Measurements from ENCODE around the gene FAM43A. TPM values are rescaled to one million over a fixed set of nuclear protein-coding genes. Genes with fewer than 3 reads are reported as not detected.

FAM43A gene
- total and polyA plus RNA-seq, 9 of the 15 experiments (the other 6 are each of a cell fraction or from before 2014, with no cell fraction given), result 0.03 to 1.2 (median 0.21) TPM

DNA sequence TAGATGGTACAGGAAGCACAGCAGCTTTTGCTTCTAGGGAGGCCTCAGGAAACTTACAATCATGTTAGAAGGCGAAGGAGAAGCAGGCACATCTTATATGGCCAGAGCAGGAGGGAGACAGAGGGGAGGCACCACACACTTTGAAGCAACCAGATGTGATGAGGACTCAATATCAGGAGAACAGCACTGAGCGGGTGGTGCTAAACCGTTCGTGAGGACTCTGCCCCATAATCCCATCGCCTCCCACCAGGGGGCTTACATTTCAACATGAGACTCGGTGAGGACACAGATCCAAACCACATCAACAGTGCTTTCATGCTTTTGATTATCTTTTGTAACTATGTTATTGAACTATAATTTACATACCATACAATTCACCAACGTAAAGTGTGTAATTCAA lies 44.9 kb upstream of the FAM43A start:
- intact Hi-C loops (cut with micrococcal nuclease), result no loop called here
- Histone ChIP-seq H3K27me3 (ENCODE audit: control insufficient read depth in 2 of 2, insufficient read depth in 2 of 2, low read length in 2 of 2) (no peaks in the 10 kb centered on the region), H4K20me1 (replicated peaks; ENCODE audit: control insufficient read depth, insufficient read depth, low read length) (no peaks in the 10 kb centered on the region), H3K9ac (ENCODE audit: insufficient read depth in 1 of 2, low read depth in 2 of 2, low read length in 2 of 2) (no peak overlapping the region), H3K9me1 (ENCODE audit: control insufficient read depth, insufficient read depth, low read length) (no peaks in the 10 kb centered on the region), H3K36me3 (ENCODE audit: control insufficient read depth, insufficient read depth, low read length) (peaks cover 58% of the 10 kb centered on the region), H3K27ac (ENCODE audit: extremely low read depth, low read depth, low read length) (no peak overlapping the region), H3K4me3 (no peak overlapping the region), H3K79me2 (ENCODE audit: control insufficient read depth, insufficient read depth, low read length) (no peaks in the 10 kb centered on the region), H3K4me2 (ENCODE audit: insufficient read depth, low read length) (no peak overlapping the region), H3K4me1 (replicated peaks in 1 of 2; ENCODE audit: control insufficient read depth in 2 of 2, insufficient read depth in 2 of 2, low read length in 2 of 2) (no peaks in the 10 kb centered on the region; a peak in 1 of 5 replicates), H3K9me3 (replicated peaks; ENCODE audit: control insufficient read depth, insufficient read depth, low read depth, low read length) (no peaks in the 10 kb centered on the region), H2AFZ (ENCODE audit: low read depth, low read length) (no peak overlapping the region)
- POLR2A ChIA-PET, result no interaction called here
- TF ChIP-seq NFE2 (IDR thresholded peaks at IDR 0.05; ENCODE audit: low read depth) (no peak), TSC22D4 (tag; IDR thresholded peaks at IDR 0.05) (no peak), POU5F1 (IDR thresholded peaks at IDR 0.05; ENCODE audit: borderline replicate concordance, low read depth, low read length, partially characterized antibody) (no peak), GABPB1 (CRISPR knock-in tag; IDR thresholded peaks at IDR 0.05) (no peak), ZSCAN29 (IDR thresholded peaks at IDR 0.05) (no peak), PRMT5 (CRISPR knock-in tag; IDR thresholded peaks at IDR 0.05) (no peak)
- TF ChIP-seq, protein P1, sequence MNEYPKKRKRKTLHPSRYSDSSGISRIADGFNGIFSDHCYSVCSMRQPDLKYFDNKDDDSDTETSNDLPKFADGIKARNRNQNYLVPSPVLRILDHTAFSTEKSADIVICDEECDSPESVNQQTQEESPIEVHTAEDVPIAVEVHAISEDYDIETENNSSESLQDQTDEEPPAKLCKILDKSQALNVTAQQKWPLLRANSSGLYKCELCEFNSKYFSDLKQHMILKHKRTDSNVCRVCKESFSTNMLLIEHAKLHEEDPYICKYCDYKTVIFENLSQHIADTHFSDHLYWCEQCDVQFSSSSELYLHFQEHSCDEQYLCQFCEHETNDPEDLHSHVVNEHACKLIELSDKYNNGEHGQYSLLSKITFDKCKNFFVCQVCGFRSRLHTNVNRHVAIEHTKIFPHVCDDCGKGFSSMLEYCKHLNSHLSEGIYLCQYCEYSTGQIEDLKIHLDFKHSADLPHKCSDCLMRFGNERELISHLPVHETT (CRISPR knock-in tag; conservative IDR thresholded peaks at IDR 0.05 in 1 of 2, IDR thresholded peaks at IDR 0.05 in 1 of 2), result no peak
- TF ChIP-seq, protein P2, sequence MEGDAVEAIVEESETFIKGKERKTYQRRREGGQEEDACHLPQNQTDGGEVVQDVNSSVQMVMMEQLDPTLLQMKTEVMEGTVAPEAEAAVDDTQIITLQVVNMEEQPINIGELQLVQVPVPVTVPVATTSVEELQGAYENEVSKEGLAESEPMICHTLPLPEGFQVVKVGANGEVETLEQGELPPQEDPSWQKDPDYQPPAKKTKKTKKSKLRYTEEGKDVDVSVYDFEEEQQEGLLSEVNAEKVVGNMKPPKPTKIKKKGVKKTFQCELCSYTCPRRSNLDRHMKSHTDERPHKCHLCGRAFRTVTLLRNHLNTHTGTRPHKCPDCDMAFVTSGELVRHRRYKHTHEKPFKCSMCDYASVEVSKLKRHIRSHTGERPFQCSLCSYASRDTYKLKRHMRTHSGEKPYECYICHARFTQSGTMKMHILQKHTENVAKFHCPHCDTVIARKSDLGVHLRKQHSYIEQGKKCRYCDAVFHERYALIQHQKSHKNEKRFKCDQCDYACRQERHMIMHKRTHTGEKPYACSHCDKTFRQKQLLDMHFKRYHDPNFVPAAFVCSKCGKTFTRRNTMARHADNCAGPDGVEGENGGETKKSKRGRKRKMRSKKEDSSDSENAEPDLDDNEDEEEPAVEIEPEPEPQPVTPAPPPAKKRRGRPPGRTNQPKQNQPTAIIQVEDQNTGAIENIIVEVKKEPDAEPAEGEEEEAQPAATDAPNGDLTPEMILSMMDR (IDR thresholded peaks at IDR 0.05 in 2 of 3, conservative IDR thresholded peaks at IDR 0.05 in 1 of 3; ENCODE audit: insufficient read depth in 2 of 3, low read depth in 1 of 3, low read length in 3 of 3), result peak; percentile 22 to 52 (median 46); a peak in 5 of 6 replicates
- TF ChIP-seq, protein P3, sequence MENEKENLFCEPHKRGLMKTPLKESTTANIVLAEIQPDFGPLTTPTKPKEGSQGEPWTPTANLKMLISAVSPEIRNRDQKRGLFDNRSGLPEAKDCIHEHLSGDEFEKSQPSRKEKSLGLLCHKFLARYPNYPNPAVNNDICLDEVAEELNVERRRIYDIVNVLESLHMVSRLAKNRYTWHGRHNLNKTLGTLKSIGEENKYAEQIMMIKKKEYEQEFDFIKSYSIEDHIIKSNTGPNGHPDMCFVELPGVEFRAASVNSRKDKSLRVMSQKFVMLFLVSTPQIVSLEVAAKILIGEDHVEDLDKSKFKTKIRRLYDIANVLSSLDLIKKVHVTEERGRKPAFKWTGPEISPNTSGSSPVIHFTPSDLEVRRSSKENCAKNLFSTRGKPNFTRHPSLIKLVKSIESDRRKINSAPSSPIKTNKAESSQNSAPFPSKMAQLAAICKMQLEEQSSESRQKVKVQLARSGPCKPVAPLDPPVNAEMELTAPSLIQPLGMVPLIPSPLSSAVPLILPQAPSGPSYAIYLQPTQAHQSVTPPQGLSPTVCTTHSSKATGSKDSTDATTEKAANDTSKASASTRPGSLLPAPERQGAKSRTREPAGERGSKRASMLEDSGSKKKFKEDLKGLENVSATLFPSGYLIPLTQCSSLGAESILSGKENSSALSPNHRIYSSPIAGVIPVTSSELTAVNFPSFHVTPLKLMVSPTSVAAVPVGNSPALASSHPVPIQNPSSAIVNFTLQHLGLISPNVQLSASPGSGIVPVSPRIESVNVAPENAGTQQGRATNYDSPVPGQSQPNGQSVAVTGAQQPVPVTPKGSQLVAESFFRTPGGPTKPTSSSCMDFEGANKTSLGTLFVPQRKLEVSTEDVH (IDR thresholded peaks at IDR 0.05; ENCODE audit: low read depth, partially characterized antibody), result no peak
- TF ChIP-seq, protein P4, sequence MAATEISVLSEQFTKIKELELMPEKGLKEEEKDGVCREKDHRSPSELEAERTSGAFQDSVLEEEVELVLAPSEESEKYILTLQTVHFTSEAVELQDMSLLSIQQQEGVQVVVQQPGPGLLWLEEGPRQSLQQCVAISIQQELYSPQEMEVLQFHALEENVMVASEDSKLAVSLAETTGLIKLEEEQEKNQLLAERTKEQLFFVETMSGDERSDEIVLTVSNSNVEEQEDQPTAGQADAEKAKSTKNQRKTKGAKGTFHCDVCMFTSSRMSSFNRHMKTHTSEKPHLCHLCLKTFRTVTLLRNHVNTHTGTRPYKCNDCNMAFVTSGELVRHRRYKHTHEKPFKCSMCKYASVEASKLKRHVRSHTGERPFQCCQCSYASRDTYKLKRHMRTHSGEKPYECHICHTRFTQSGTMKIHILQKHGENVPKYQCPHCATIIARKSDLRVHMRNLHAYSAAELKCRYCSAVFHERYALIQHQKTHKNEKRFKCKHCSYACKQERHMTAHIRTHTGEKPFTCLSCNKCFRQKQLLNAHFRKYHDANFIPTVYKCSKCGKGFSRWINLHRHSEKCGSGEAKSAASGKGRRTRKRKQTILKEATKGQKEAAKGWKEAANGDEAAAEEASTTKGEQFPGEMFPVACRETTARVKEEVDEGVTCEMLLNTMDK (IDR thresholded peaks at IDR 0.05; ENCODE audit: borderline replicate concordance, insufficient read depth, low read depth, low read length, poor library complexity, severe bottlenecking), result peak; percentile 43
- TSS peak; percentile 49 for BruUV-seq (replicated peaks)
- WGBS (ENCODE audit: insufficient coverage, low coverage, missing lambda C conversion rate), result 62% methylated on average over 7 of the region's 7 CpGs
- ATAC-seq (peak; percentile 86), DNase-seq (ENCODE audit: extremely low read depth in 1 of 4, low spot score in 3 of 4) (peak in 2 of 4 experiments; percentile 32 to 44), FAIRE-seq (peak; percentile 65)
- in situ Hi-C loops (cut with MboI), result no loop called here
- CTCF ChIA-PET (ENCODE audit: low intra/inter-chr PET ratio), result no interaction called here

Data from K562 (cell line).